Activated CD8-positive, alpha-beta memory T cell treated with anti-CD3 and anti-CD28 coated beads, Interleukin-2, amount 10 ng/mL, durations not matched to agents 7 days and 5 days (primary cell): ENCODE data around the gene HELQ. TPM values are rescaled to one million over a fixed set of nuclear protein-coding genes. Genes with fewer than 3 reads are reported as not detected.

ENCODE experiments used
- total RNA-seq, 2 experiments: library from RNA; stranded (reverse); gene quantifications; one replicate each; pipeline ENCODE4 v1.2.3, GENCODE V29; 2021

Gene HELQ
- total RNA-seq, 2 experiments from 2014 or later = 14.8 to 16.7 TPM

Other genes with a start within 250 kb of the HELQ start
- 10 to 100 TPM; 20.6 to 21.9 TPM for gene COQ2, start 171.0 kb downstream of the HELQ start, total RNA-seq
- gene HPSE, start 121.0 kb downstream of the HELQ start, total RNA-seq = 10 to 100 TPM; 18.4 to 19.6 TPM
- 10 to 100 TPM; 53.9 to 64.4 TPM for gene MRPS18C, start 235 bp upstream of the HELQ start, total RNA-seq
- 10 to 100 TPM; 11.3 to 11.5 TPM for gene ABRAXAS1, start 29.3 kb upstream of the HELQ start, total RNA-seq
- gene GPAT3, start 80.3 kb upstream of the HELQ start, total RNA-seq = 10 to 100 TPM; 25.9 to 34.0 TPM